OCI-M2 (cell line): ENCODE measurements around the gene TMEM52.
"Not testable (repeated sequence)": the region's sequence is repeated elsewhere in the genome, so short reads cannot be mapped to it uniquely, and the experiment has no call there.

ENCODE experiments used
- DNase-seq: peaks from one replicate; lab custom pipeline; 2025; ENCODE audit not compliant: unreplicated experiment; lab: John Stamatoyannopoulos, UW

TMEM52 gene

DNA sequence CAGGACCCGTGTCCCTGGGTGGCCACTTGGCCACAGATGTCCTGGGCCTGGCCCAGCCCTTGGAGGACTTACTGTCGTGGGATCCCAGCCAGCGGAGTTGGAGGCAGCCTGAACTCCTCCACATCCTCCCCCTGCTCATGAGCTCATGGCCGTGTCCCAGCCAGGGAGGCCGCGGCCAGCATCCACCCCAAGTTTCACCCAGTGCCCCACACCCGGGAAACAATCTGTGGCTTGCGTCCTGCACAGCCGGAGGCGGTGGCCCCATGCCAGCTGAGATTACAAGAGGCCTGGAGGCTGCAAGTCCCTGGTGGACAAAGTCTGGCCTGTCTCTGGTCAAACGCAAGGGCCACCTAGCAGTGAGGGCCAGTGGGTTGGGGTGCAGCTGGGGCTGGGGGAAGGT lies 27.5 kb upstream of the TMEM52 start:
- no peak for DNase-seq

DNA sequence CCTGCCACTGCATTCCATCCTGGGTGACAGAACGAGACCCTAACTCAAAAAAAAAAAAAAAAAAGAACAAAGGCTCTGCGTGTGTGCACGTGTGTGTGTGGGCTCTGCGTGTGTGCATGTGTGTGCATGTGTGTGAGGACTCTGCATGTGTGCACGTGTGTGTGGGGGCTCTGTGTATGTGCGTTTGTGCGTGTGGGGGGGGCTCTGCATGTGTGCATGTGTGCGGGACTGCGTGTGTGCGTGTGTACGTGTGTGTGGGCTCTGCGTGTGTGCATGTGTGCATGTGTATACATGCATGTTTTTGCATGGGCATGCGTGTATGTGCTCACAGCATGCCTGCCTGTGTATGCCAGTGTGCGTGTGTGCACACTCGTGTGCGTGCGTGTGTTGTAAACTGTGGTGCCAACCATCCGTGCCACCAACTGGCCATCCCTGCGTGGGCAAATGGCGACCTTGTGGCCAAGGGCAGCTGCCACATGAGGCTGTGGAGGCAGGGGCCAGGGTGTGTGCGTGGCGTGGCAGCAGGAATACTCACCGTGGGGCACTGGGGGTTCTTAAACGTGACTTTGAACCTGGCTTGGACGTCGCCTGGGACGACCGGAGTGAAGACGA lies 26.8 kb upstream of the TMEM52 start:
- DNase-seq: no peak

DNA sequence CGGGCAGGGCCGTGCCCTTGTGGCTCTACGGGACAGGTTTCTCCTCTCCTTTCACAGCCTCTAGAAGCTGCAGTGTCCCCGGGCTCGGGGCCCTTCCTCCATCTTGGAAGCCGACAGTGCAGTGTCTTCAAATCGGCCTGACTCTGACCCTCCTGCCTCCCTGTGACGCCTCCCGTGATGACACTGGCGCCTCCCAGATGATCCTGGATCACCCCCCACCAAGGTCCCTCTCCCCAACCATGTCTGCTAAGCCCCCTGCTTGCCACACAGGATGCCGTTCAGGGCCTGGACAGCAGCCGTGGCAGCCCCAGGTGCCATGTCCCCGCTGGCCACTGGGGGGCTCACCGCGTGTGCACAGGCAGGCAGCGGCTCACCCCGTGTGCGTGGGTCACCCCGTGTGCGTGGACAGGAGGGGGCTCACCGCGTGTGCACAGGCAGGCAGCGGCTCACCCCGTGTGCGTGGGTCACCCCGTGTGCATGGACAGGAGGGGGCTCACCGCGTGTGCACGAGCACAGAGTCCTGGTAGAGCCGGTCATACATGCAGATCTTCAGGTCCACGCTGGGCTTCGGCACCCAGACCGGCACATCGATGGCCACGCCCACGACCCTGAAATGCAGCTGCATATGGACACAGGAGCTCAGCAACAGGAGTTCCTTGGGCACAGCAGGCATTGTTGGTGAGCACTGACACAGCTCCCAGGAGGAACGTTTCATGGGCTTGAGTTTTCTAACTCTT lies 24.9 kb upstream of the TMEM52 start:
- no peak for DNase-seq

DNA sequence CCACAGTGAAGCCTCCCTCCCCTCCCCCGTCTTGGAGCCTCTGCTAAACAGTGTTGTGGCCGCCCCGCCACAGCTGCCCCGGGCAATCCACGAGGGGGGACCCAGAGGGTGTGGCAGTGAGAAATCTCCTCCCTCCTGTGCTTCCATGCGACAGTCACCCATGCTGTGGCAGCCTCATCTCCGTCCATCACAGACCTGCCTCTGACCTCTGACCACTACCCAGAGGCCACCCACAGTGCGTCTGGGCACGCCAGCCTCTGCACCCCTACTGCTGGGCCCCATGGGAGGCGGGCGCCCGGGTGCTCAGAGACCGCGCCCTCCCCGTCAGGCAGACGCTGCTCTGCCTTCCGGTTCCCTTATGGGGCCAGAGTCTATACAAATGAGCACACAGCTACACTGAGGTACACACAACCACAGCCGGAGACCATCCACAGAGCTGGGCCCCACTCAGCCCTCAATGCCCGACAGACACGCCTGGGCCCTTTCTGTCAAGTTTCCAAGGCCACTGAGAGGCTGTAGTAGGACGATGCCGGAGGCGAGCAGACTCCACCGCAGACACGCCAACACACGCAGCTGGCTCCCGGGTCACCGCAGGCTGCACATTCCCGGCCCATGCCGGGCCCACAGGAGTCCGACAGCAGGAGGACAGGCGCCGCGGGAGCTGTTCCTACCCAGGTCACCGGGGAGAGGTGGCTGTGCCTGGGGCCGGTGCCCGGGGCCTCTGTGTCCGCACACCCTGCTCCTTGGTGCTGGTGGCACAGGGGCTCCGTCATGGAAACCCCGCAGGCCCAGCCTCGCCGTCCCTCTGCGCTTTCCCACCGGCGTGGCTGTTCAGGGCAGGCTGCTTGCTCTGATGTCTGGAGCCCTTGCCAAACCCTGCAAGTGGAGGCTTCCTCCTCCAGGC lies 23.9 kb upstream of the TMEM52 start:
- no peak for DNase-seq

DNA sequence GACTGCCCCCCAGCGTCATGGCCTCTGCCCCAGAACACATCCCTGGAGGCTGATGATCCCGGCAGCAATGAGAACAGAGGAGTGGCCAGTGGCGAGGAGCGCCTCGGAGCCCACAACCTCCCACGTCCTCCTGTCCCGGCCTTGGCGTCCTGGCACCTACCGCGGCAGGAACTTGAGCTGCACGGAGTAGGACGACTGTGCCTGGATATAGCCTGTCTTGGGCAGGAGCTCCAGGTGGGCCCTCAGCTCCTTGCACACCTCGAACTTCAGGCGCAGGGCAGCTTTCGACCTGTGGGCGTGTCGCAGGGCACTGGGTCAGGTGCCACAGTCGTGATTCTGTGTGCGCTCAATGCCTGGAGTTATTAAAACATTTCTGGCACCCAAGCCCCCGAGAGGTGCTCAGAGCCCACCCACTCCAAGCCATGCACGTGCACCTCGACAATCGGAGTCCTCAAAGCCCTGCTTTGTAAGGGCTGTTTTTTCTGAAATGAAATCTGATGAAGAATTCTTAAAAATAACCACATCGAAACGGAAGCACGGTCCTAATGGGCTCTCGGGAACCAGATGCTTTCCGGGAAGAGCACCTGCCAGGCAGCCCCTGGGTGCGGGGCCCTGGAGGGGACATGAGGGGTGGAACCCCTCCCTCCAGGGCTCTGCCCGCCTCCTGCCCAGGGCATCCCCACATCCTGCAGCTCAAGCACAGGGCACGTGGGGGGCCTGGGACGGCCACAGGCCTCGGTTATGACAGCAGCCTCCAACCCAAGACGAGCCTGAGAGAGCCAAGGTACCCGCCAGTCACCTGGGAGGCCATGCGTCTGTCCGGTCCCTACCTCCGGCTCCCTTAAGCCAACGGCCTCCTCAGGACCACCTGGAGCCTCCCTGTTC lies 23.0 kb upstream of the TMEM52 start:
- DNase-seq: no peak

DNA sequence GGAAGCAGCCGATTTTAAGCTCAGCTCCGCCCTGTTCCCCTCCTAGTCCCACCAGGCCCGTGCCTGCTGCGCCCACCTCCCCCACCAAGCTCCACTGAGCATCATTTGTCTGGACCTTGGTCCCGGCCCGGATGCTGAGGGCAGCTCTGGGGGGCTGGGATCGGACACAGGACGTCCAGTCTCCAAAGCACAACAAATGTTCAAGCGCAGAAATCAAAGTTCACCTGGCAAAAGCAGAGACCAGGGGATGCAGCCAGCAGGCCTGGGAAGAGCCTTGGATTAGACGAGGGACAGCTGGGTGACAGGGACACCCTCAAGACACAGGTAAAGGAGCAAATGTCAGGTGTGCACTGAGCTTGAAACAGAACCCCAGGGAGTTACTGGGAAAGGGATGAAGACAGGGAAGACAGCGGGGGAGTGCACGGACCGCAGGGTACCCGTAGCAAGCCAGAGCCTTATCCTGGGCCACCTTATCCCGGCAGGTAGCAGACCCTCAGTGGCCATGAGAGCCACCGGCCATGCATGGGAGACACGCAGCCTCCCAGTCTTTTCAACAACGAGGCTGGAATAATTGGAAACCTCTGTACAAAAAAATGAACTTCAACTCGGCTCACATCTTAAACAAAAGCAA lies 22.2 kb upstream of the TMEM52 start:
- DNase-seq: no peak

DNA sequence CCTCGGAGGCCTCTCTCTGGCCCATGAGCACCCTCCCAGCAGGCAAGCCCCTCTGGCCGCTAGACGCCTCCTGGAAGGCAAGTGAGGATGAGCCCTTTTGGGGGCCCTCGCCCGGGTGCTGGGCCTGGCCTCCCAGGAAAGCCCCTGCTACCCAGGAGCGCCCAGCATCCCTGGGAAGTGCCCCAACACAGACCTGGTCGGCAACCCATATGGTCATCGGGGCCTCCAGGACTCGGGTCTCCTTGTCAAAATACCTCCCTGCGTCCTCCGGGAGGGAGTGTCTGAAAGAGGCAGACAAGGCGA lies 21.0 kb upstream of the TMEM52 start:
- DNase-seq: no peak

DNA sequence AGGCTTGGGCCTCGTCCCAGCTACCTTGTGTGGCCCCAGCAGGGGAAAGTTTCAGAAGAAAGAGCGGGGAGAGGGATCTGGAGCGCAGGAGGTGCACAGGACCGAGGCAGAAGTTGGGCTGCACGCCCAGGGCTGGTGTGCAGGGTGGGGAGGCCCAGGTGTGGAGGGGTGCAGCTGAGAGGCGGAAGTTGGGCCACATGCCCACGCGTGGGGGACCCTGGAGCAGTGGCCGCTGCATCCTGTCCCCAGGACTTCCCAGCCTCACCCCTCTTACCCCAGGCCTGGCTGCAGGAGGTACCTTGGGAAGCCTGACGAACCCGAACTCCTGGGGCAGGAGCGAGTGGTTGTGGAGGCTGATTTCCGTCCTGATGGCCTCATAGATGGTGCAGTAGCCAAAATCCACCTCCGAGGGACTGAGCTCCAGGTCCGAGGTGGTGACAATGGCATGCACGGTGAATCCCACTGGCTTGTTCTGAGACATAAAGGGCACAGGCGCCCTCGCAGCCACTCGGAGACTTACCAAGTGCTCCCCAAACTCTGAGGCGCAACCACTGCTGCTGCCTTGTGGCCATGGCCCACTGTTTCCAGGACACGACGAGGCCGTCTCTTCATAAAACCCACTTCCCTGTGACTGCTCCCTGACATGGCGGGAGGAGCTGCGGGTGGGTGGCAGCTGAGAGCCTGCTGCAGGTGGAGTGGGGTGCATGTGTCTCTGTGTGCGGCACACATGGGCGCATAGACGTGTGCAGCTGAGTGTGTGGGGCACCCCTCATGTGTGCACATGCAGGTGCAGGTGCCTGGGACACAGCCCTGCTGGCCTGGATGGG lies 20.4 kb upstream of the TMEM52 start:
- no peak for DNase-seq

DNA sequence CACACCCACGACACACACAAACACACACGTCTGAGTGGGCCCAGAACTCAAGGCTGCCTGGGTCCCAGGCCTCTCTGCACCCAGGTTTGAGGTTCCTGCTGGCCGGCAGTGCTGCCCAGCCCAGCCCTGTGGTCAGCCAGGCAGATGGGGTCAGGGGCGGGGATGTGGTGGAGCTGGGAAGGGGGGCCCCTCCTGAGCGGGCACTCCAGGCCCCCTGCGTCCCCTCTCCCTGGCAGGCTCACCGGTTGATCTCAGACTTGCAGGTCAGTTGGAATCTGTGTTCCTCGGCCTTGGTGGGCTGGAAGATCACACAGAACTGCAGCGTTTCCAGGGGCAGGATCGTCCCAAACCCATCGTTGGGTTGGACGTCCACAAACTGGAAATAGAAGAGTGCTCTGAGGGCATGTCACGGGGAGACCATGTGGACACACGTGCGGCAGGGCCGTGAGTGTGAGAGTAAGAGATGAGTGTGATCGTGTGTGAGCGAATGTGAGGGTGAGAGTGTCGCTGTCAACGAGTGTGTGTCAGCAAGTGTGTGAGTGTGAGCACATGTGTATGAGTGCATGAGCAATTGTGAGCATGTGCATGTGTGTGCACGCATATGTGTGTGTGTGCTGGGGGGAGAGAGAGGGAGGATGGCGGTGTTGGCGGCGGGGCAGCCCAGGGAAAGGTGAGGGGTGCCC lies 19.7 kb upstream of the TMEM52 start:
- no peak for DNase-seq

DNA sequence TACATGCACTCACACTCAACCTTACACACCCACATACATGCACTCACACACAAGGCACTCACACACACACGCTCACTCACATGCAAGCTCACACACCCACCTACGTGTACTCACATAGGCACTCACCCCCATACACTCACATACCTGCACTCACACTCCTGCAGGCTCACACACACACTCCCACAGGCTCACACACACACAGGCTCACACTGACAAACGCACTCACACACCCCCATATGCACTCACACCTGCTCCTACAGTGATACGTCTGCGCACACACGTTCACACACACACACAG lies 19.1 kb upstream of the TMEM52 start:
- no peak for DNase-seq

DNA sequence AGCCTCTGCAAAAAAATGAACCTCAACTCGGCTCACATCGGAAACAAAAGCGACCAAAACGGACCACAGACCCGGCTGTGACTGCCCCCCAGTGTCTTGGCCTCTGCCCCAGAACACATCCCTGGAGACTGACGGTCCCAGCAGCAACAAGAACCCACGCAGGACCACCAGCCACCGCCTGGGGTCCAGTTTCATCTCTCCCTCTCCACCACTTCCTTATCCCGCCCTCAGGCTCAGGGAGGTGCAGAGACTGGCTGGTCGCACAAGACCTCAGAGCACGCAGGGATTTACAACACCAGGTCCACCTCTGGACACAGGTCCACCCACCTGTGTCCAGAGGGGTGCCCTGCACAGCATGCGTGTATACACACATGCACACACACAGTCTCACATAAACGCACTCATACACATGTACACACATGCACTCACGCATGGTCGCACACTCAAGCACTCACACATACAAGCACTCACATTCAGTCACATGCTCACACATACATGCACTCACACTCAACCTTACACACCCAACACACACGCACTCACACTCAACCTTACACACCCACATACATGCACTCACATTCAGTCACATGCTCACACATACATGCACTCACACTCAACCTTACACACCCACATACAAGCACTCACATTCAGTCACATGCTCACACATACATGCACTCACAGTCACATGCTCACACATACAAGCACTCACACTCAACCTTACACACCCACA lies 18.6 kb upstream of the TMEM52 start:
- no peak for DNase-seq

DNA sequence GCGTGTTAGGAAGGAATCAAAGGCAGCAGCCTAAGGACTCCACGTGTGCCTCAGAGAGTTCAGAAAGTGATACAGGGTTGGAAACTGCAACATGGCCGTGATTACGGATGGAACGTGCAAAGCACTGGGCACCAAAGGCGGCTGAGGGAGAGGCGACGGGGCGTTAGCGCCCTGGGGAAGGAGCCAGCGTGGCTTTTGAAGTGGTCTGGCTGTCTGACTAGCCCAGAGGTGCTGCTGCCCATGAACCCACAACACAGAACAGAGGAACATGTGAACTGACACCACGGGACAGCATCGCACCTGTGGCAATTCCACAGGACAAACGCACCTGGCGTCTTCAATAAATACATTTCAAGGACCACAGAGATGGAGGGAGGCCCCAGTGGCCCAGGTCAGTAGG lies 18.0 kb upstream of the TMEM52 start:
- DNase-seq: no peak

DNA sequence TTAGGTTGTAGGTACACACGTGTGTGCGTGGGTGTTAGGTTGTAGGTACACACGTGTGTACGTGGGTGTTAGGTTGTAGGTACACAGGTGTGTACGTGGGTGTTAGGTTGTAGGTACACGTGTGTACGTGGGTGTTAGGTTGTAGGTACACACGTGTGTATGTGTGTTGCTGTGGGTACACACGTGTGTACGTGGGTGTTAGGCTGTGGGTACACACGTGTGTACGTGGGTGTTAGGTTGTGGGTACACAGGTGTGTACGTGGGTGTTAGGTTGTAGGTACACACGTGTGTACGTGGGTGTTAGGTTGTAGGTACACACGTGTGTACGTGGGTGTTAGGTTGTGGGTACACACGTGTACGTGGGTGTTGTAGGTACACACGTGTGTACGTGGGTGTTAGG lies 15.8 kb upstream of the TMEM52 start:
- not testable (repeated sequence) for DNase-seq

DNA sequence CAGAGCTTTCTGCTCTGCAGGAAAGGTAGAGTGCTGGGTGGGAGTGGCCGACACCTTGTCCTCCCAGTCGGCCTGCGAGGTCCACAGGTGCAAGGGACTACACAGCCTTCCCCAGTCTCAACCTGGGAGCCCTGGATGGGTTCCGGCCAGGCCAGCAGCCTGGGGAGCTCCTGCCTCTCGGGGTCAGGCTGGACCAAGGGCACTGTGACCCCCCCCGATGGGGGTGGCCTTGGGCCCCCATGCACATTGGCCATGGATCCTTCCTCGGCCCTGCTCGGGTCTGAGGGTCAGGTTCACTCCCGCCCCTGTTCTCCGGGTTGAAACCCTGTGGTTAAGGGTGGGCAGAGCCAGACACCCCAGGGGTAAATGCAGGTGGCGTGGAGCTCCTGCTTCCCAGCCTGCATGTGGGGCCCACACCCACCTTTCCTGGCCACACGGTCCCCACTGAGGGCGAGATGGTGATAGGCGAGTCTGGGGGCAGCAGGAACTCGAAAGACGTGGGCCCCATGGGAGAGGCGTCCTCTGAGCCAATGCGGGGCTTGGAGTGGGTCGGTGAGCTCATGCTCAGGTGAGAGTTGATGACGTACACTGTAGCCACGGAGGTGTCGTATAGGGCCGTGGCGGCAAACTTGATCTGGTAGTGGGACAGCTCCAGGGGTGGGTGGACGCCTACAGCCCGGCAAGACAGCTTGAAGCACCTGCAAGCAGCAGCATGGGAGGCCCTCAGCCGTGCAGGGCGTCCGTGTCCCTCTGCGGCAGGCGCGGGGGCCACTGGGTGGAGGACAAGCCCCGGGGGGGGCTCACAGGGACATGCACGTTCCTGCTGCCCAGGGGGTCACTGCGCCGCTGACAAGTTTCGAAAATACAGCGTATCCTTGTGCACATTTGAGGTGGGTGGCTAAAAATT lies 10.8 kb upstream of the TMEM52 start:
- no peak for DNase-seq

DNA sequence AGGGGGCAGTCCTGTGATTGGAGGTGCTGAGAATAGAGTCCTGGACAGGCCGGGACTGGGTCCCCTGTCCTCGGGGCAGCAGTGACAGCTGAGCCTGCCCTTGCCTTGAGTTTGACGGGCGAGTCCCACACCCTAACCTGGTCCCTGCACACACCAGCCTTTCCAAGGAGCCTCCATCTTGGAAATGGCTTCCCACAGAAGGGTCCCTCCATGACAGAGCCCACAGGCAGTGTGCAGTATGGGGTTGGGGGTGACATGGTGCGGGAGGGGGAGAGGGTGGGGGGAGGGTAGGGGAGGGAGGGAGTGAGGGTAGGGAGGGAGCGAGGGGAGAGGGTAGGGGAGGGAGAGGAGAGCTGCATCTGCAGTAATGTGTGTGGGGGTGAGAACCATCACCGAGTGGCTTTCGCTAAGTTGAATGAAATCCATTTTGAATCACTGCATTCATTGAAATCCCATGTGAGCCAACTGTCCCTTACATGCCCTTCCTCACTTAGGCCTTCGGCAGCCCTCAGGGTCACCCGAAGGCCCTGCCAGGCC lies 10.1 kb upstream of the TMEM52 start:
- no peak for DNase-seq

DNA sequence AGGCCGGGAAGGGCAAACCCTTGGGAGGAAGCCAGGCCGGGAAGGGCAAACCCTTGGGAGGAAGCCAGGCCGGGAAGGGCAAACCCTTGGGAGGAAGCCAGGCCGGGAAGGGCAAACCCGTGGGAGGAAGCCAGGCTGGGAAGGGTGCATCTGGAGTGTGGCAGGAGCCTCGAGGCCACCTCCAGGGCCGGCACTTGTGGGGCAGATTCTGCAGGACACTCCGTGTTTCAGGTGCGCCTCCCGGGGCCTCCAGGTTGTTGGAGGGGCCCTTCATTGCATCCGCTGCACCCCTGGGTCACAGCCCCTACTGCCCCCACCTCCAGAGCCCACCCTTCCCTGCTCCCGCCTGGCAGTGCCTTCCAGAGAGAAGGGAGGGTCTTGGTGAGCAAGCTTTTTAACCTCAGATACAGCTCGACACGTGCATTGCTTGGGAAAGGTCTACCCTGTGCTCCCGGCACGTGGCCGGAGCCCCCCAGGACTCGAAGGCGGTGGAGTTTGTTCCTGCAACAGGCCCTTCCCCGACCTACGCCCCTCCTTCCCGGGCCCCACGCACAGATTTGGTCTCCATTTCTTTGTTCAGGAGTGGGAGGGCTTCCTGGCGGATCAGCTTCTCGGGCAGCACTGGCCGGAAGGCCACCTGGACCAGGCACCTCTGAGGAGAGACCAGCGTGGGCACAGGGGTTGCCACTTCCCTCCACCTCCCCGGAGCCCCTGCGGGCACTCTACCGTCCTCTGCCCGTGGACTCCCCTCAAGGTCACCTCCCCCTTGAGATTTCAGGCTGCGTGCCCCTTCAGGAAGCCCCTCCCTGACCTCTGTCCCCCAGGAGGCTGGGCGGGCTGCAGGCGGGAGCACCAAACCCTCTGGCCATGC lies 9.4 kb upstream of the TMEM52 start:
- DNase-seq: no peak

DNA sequence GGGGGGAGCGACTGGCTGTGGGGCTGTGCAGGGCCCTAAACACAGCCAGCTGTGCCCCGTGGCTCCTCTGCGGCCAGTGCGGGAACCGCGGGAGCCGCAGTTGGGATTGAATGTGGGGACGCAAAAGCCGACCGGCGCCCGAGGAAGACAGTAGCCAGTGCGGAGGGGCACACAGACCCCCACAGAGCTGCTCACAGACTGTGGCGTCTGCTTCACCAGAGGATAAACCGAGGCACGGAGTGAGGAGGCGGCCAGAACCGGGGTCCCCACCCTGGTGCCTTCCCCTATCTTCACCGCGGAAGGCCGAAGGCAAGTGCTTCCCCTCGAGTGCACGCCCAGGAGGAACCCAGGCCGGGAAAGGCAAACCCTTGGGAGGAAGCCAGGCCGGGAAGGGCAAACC lies 8.7 kb upstream of the TMEM52 start:
- no peak for DNase-seq
